HG03469 (cell line): Measurements from ENCODE around the gene GUCY2D.
"Not testable (repeated sequence)": the region's sequence is repeated elsewhere in the genome, so short reads cannot be mapped to it uniquely, and the experiment has no call there.

Source experiments
- ATAC-seq: cut with Tn5 transposase; IDR thresholded peaks from one replicate; pipeline ENCODE4 v1.9.1; 2021; ENCODE audit warnings: mild to moderate bottlenecking, moderate library complexity, moderate number of reproducible peaks; ENCODE audit not compliant: unreplicated experiment

Gene GUCY2D

DNA sequence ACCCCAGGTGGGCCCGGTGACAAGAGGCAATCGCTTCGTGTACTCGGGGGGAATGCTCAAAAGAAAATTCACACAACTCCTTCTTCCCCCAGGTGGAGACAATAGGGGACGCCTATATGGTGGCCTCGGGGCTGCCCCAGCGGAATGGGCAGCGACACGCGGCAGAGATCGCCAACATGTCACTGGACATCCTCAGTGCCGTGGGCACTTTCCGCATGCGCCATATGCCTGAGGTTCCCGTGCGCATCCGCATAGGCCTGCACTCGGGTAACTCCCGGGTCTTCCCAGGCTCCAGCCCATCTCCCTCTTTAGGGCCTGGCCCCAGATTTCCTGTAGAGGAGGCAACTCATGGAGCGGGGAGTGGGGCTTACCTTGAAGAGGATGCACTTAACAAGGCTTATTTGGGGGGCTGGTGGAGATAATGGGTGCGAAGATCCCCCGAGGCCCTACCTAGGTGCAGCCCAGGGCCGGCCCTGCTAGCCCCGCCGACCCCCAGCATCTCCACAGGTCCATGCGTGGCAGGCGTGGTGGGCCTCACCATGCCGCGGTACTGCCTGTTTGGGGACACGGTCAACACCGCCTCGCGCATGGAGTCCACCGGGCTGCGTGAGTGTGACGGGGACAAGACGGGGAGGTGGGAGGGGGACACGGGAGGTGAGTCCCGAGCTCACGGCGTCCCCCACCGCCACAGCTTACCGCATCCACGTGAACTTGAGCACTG lies 13.0 kb downstream of the GUCY2D start:
- no peak for ATAC-seq

DNA sequence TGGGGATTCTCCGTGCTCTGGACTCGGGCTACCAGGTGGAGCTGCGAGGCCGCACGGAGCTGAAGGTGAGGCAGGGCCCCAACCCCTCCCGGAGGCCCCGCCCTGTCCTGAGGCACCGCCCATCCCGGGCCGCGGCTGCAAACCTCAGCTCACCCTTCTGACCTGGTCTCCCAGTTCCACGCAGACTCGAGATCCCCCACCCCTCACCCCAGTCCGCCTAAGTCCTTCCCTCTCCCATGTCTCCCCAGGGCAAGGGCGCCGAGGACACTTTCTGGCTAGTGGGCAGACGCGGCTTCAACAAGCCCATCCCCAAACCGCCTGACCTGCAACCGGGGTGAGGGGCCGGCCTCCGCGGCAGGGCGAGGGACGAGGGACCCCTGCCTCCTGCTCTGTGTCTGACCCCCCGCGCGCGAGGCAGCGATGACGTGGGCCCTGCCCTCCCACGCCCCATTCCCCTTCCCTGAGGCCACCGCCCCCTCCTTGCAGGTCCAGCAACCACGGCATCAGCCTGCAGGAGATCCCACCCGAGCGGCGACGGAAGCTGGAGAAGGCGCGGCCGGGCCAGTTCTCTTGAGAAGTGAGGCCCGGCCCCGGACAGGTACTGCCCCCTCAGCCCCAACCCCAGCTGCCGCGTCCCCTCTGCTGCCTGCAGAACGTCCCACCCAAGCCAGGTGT lies 13.7 kb downstream of the GUCY2D start:
- ATAC-seq = no peak

DNA sequence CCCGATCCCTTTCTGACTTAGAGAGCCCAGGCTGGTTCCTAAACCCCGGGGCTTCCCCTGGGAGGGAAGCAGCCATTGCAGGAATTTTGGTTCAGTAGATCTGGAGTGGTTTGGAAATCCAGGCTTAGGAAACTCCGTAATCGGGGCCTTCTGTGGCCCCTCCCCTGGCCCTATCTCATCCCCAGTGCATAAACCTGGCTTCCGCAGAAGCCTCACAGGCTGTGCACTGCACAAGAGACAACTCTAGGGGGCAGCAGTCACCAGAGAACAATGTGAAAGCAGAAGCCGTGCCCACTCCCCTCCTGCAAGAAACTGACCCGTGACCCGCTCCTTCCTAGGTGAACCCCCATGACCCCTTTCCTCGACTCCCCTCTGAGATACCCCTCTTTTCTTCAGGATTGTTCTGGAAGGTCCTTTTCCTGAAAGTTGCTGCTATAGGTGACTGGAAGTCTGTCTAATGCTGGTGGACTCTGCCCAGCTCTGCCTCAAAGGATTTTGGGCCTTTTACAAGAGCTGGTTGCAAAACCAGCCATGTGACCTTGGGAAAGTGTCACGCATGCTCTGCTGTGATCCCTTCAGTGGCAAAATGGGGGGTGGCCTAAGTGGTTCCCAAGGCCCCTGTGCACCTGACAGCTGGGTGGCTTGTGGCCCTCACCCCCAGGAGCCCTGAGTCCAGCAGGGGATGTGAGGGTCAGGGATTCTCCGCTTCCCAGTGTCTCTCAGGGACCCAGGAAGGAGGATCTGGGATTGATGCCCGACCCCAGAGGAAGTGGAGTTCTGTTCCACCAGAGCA lies 14.4 kb downstream of the GUCY2D start:
- ATAC-seq = no peak

DNA sequence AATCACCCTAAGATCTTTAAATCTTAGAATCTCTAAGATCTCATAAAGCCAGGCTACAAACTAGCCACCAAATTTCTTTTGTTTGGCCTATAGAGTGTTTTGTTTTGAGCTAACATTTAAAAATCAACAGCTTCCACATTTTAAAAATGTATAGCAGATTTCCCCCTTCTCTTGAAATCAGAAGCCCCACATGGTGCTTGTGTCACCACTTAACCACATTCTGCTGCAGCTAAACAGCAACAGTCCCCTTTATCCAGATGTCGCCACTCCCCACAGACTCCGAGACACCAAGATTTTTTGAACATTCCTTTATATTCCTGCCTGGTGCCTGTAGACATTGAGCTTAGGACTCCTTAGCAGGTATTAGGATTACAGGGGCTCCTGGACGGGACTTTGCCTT lies 16.0 kb downstream of the GUCY2D start:
- no peak for ATAC-seq

DNA sequence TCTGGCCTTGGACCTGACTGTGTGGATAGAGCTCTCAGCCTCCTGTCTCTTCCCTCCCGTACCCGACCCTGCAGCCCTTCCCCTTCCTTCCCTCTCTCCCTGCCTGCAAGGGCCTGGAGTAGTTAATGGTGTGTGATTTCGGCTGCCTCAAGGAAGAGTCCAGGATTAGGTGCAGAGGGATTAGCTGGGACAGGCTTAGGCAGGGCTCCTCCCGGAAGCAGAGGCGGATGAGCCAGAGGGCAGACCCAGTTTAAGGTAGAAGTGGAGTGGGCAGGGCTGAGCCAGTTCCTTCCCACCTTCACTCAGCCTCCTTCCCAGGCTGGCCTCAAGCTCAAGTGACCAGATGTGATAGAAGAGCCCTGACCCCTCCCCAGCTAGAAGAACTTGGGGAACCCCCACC lies 16.8 kb downstream of the GUCY2D start:
- ATAC-seq = no peak

DNA sequence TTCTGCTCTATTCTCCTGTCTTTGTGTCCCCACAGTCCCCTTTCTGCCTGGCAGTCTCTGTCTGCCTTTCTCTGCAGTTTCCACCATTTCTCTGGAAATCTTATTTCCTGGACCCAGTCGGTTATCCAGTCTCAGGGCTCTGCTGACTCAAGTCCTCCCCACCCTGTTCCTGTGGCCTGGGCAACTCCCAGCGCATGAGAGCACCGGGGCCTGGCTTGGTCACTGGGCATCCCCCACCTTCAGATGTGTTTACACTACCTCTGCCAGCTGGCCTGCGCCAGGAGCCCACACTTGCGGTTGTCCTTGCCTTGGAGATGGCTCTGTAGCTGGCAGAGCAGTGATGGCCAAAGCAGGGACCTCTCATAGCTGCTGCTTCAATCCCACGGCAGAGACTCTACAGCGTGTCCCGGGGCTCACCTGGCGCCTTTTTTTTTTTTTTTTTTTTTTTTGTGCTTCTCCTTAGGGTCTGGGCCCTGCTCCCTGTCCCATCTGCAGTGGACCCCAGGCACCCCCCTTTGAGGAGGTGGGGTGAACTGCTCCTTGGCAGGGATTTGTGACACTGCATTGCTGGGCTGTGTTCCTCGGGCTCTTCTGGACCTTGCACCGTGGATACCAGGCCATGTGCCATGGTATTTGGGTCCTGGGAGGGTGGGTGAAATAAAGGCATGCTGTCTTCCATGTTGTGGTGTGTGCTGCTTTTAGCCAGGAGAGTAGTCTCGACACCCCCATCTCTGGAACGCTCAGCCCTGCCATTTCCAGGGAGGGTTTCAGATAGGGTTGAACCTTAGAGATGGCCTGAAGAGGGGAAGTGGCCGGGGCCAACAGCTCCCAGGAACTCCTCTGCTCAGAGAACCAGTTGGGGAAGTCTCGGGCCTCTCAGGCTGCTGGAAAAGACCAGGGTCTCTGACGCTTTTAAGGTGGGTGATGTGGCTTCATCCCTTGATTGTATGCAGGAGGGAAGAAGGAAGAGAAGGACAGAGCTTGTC lies 17.5 kb downstream of the GUCY2D start:
- ATAC-seq = no peak

DNA sequence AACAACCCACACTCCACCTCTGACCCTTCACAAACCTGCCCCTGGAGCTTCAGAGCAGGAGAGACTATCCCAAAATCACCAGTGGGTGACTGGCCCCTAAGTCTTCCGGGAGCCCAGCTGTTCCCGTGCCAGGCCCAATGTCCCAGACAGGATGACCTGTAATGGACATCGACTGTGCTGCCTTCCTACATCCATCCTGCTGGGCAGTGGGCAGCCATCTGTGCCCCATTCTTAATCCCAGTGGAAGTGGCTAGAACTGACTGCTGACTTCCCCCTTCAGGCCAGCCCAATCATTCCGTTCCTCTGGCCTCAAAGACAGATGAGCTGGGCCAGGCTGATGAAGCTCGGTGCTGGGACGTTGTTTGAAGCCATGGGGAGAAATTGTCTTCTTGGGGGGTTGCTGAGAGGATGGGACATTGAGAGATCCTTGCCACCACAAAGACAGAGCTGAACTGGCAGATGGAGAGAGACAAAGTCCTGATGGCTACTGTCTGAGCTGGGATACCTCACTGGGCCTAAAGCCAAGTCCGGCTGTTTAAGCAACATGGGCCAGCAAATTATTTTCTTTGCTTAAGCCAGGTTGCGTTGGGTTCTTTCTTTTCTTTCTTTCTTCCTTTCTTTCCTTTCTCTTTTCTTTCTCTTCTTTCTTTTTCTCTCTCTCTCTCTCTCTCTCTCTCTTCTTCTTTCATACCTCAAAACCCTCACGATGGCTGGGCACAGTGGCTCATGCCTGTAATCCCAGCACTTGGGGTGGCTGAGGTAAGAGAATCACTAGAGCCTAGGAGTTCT lies 18.6 kb downstream of the GUCY2D start:
- ATAC-seq = no peak

DNA sequence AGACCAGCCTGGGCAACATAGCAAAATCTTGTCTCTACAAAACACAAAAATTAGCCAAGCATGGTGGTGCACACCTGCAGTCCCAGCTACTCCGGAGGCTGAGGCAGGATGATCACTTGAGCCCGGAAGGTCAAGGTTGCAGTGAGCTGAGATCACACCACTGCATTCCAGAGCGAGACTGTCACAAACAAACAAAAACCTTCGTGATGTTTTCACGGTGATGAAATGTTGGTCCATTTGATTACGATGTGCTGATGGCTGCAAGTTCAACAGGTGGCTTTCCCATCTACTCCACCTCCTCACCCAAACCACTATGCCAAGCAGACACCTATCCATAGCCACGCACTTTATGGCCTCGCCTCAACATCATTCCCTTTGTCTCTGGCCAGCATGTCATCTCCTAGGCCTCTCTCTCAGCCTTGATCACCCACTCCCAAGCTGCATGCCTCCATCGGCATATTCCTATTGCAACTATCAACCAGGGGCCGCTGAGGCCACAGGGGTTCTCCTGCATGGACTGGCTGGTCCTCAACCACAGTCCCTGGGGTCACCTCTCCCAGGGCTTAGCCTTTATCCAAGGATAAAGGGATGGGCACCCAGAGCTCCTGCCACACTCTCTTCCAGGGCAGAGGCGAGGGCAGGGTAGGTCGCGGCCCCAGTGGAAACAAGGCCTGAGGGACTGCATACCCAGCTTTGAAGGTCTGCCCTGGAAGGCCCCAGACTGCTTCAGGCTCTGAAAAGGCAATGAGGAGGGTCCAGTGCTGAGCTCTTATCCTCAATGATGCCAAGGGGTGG lies 19.3 kb downstream of the GUCY2D start:
- ATAC-seq = no peak

DNA sequence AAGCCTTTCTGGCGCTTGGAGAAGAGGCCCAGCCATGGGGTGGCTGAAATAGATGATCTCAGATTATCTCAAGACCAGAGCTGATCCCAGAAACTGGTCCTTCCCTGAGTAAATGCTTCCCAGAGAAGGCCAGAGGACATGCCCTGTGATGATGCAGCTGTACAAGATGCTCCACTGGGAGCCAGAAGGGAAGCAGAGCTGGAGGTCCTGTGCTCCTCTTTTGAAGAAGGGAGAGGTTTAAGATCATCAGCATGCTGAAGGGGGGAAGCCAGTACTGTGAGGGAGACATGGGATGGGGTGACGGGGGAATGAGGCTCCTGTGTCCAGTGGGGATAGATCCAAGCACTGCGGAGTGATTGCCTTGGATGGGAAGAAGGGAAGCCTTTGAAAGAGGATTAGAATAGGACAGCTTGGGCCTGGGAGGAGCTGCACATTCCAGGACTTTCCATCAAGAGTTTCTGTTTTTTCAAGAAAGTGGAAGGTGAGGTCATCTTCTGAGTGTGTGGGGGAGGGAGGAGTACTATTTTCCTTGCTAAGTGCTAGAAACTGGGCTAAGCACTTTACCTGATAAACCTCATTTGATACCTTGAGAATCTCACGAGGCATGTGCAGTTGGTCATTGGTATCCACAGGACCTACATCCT lies 20.1 kb downstream of the GUCY2D start:
- ATAC-seq = no peak

DNA sequence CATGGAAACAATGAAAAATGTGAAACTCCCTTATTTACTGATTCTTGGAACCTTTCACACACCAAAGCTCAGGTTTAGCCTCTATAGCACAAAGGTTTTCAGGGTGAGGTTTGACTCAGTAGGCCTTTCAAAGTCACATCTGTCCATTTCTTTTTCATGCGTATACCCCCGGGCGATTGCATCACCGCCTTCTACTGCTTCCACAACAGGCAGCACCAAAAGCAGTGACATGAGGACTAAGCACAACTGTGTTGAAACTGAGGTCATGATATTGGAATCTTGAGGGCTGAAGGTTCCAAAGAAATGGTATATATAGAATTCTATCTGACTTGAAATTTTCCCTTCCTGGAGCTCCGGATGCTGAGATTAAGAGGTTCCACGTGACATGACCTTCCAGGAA lies 21.7 kb downstream of the GUCY2D start:
- not testable (repeated sequence) for ATAC-seq

DNA sequence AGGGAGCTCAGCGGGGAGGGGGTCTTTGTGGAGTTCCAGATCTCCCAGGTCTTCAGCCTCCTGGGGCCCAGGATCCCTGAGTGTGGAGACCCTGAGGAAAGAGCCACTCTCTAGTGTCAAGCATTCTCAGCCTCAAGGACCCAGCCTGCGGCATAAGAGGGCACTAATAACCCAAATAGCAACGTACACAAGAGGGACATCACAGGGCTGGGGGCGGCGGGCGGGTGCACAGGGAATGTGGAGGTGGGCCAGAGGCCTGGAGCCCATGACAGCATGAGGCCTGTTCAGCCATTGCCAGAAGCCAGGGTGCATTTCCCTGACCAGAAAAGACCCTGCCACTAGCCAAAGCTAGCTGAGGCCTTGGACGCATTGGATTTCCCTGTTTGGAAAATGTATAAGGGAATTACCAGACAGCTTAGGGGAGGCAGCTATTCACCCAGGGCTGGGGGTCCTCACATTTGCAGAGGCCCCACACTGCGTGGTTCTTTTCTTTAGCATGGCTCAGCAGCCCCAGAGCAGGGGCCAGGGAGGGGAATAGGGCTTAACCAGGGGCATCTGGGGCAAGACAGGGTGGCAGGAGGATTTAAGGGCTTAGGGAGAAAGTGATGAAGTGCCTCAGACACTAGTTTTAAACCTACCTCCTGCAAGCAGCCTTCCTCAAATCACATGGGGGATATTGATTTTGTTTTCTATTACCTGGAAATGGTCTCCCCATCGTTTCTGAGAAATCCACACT lies 22.9 kb downstream of the GUCY2D start:
- ATAC-seq = no peak

DNA sequence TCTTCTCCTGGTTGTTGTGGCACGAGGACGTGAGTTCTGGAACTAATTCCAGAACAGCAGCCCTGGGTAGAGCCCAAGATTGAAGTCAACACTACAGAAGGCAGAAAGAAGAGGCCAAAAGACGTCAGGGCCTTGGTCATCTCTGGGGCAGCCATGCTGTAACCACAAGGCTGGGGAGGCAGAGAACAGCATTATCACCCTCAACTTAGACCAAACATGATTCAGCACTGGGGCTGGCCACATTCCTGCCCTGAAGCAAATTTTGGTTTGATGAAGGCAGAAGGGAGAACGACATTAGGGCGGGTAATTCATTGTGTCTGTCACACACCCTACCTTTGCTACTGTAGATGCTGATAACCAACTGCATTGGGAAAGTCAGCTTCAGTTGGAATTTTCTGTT lies 26.7 kb downstream of the GUCY2D start:
- ATAC-seq = no peak

DNA sequence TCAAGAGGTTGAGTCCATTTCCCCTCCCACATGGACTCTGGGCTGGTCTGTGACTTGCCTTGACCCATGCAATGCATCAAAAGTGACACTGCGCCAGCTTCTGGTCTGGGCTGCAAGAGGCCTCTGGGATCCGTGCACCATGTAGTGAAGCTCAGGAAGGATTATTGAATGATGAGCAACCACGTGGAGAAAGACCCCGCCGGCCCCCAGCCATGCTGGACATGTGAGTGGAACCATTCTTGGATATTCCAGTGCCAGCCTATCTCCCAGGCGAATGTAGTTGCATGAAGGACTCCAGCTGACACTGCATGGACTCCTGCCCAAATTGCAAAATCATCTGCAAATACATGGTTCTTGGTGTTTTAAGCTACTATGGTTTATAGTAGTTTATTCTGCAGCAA lies 28.8 kb downstream of the GUCY2D start:
- no peak for ATAC-seq

DNA sequence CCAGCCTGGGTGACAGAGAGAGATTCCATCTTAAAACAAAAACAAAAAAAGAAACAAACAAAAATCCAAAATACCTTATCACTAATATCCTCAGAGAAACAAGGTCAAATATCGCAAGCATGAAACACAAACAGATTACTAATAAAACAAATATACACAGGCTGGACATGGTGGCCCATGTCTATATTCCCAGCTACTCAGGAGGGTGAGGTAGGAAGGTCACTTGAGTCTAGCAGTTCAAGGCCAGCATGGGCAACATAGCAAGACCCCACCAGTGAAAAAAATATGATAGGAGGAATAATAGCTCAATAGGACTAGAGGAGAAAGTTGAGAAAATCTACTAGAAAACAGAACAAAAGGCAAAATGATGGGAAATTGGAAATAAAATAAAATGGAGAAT lies 29.5 kb downstream of the GUCY2D start:
- ATAC-seq = no peak

DNA sequence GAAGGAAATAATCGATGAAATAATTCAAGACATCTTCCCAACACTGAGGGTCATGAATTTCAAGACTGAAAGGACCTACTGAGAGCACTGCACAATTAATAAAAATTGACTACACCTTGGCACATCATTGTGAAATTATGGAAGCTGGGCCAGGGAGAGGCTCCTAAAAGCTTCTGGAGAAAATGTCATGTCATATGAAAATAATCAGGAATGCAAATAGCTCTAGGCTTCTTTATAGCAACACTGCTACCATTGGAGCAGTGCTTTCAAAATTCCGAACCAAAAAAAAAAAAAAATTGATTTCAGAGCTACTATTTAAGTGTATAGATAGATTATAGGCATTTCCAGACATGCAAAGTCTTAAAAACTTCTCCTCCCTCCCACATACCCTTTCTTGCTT lies 30.0 kb downstream of the GUCY2D start:
- no peak for ATAC-seq

DNA sequence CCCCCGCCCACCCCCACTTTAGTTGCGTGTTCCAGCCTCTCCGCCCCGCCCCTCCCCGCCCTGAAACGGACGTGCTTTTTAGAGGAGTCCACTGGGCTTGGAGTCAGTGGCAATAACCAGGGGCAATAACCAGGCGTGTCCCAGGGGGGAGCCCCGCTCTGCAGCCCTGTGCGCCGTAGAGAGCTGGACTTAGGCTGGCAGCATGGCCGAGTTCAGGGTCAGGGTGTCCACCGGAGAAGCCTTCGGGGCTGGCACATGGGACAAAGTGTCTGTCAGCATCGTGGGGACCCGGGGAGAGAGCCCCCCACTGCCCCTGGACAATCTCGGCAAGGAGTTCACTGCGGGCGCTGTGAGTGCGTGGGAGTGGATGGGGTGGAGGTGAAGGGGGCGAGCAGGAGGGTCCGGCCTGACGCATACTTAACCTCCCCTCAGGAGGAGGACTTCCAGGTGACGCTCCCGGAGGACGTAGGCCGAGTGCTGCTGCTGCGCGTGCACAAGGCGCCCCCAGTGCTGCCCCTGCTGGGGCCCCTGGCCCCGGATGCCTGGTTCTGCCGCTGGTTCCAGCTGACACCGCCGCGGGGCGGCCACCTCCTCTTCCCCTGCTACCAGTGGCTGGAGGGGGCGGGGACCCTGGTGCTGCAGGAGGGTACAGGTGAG lies 36.7 kb downstream of the GUCY2D start, which contains the start of gene ALOX15B:
TSS of gene ALOX15B (plus strand) at position 106 of the 657 bp plus-strand sequence. CDS start at position 203, 97 bp downstream.
- no peak for ATAC-seq

DNA sequence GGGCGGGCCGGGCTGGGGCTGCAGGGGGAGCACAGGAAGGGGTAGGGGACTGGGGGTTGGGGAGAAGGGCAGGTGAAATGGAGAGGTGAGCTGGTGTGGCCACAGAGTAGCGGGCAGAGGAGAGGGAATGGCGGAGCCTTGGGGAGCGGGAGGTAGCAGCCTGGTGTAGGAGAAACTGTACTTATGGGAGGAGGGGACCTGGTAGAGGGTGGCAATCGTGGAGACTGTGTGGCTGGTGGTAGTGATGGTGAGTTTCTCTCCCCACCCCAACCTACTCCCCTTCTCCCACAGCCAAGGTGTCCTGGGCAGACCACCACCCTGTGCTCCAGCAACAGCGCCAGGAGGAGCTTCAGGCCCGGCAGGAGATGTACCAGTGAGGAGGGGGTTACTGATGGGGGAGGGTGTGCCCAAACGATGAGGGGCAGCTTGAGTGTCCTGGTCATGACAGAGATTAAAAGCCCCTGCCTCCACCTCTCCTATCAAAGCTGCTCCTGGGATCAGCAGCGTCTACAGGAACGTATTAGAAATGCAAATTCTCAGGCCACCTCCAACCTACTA lies 37.3 kb downstream of the GUCY2D start:
- ATAC-seq = no peak
